ENCODE results near the gene RPL10A.
"Not testable (repeated sequence)": the region's sequence is repeated elsewhere in the genome, so short reads cannot be mapped to it uniquely, and the experiment has no call there.

The RPL10A gene

DNA sequence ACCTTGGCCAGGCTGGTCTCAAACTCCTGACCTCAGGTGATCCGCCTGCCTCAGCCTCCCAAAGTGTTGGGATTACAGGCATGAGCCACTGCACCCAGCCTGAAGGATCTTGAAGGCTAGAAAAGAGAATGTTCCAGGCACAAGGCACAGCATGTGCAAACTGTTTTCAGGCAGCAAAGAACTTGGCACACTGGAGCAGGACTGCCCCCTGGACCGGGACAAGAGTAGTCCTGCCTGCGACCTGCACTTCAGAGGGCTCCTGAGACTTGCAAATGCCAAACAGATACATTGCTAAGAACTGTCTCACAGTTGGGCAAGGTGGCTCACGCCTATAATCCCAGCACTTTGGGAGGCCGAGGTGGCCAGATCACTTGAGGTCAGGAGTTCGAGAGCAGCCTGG lies 47.7 kb downstream of the RPL10A start:
- not testable (repeated sequence) for DNase-seq

DNA sequence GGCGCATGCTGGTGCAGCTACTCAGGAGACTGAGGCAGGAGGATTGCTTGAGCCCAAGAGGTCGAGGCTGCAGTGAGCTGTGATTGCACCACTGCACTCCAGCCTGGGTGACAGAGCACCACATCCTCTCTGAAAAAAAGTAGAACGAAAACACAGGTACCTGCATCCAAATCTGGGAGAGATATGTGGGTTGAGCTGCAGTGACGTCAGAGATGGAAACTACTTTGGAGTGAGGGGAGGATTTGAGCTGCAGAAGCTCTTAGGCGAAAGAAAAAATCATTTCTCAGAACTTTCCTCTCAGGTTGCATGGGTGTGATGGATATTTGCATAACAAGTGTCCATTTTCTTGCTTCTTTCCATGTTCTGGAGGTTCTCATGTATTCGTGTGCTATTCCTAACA lies 48.5 kb downstream of the RPL10A start:
- no peak for DNase-seq

DNA sequence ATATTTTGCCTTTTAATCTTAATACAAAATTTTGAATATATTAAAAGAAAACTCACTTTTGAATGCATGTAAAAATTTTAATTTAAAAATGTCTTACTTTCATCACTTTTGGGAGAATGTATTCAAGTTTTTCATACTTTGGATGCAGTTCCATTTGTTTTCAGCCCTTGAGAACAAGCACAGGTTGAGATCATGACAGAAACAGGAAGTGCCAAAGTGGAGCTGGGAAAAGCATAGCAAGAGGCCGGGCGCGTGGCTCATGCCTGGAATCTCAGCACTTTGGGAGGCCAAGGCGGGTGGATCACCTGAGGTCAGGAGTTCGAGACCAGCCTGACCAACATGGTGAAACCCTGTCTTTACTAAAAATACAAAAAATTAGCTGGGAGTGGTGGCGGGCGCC lies 49.8 kb downstream of the RPL10A start:
- not testable (repeated sequence) for DNase-seq

DNA sequence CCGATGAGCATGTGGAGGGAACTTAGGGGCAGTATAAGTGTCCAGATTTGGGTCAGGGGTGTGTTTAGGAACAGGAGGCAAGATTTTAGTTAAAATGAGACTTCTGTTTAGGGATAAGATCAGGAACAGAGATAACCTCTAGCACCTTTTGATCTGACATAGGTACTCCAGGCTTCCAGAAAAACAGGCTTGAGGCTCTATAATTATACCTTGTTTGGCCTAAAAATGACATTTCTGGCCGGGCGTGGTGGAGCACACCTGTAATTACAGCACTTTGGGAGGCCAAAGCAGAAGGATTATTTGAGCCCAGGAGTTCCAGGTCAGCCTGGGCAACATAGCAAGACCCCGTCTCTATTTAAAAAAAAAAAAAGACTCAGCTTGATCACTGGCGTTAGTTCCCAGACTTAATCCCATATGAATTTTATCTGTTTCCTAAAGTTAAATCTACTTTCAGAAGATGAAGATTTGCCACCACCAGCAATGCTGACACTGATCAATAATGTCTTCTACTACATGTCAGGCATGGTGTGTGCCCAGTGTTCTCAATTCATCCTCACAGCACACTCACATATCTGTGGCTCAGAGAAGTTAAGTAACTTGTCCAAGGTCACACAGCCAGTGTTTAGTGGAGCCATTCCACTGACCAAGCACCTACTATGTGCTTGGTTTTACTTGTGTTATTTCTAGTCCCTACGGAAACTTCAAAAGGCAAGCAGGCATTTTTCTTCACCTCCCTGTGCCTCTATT lies 50.5 kb downstream of the RPL10A start:
- DNase-seq: no peak

DNA sequence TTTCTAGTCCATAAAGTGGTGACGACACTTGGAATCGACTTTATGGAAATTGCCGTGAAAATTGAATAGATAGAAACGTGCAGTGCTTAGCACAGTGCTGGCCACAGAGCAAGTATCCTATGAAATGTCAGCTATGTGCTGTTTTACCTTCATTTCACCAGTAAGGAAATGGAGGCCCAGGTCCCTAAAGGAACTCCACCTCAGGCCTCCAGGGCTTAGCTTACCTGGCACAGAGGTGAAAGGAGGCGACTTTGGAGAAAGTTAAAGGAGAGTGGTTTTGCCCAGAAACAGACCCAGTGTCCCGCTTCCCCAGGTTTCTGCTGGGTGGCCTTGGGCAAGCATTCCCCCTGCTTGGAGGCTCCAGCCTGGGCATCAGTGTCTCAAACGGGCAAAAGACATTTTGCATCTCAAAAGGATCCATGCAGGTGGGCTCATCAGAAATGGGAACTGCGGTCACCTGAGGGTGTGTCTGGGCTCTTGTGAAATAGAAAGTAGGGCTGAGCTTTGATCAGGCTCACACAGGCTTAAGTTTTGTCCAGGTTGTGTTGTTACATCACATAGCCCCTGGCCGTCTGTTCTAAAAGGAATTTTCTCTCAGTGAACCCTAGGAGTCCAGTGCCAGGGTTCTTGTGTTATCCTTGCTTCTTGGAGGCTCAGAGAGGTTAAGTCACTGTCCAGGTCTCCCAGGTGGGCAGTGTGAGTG lies 51.3 kb downstream of the RPL10A start:
- no peak for DNase-seq

All from femur (tissue), 1 donor.